Measurements from ENCODE around the gene NID2.

The NID2 gene

DNA sequence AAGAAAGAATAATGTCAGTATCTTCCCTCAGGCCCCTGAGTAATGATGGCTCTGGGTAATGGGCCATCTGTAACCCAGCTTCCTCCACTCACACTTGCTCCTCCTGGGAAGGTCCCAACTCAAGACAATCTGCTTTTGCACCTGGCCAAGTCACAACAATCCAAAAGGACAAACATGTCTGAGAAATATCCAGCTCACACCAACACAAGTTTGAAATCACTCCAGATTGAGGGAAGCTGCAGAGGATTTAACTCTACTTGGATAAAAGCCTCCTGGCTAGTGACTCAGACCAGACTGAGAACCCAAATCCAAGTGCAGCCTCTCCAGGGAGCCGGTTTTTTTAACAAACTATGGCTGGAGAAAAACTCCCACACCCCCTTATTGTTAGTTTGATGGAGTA lies 45.3 kb downstream of the NID2 start:
- no peak for DNase-seq

DNA sequence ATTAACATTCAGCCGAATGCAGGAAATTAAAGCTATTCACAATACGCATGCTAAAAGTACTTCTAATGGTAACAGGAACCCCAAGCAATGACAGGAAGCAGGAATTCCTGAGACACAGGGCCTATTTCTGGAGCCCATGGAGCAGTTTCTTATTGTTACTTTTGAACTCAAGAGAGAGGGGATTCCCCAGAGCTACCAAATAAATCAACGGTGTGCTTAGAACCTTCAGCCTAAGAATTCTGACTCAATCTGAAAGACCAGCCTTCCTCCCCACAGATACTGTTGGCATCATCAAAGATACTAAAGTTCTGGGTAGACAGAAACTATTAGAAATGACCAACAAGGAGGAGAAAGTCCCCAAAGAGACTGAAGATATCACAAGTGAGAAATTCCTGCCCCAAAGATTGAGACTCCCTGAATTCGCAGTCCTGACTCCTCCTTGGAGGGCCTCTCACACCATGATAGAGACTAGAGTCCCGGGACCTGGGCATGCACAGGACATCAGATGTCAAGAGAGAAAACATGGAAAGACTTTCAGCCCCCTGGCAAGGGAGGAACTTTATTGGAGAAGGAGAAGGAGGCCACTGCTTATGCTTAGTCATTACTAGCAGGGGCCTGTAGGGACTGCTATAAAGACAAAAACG lies 46.8 kb downstream of the NID2 start:
- DNase-seq, result no peak

DNA sequence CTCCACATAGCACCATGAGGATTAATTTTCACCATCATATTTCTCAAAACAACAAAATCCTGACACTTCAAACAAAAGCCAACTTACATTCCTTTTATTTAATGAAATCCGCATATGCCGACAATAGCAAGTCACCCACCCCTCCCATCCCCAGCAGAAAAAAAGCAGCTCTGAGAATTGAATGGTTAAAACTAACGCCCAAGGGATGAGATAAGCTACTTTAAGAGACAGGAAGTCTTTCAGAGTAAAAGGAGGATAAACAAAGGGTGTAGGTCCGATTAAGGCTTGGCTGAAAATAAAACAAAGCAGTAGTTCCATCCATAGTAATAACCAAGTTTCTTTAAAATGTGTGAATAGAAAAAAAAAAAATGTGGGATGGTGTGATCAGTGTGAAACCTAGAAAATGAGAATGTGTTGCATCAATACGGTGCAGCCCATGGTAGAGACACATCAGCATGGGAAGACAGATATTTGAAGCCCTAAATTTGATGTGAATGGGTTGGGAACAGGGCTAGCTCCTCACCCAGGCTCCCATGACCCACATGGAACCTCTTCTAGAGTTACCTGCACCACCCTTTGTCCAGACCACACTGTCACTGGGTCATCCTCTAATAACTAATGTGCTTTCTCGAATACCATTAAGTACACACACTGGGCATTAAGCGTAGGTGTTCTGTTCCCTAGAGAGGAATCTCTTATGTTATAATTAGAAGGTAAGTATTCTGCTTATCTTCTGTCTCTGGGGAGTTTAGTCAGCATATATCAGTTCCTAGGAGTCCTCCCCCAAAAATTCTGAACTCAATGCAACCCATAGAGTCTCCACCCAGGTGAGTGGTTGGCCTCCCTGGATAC lies 47.8 kb downstream of the NID2 start:
- DNase-seq, result no peak

DNA sequence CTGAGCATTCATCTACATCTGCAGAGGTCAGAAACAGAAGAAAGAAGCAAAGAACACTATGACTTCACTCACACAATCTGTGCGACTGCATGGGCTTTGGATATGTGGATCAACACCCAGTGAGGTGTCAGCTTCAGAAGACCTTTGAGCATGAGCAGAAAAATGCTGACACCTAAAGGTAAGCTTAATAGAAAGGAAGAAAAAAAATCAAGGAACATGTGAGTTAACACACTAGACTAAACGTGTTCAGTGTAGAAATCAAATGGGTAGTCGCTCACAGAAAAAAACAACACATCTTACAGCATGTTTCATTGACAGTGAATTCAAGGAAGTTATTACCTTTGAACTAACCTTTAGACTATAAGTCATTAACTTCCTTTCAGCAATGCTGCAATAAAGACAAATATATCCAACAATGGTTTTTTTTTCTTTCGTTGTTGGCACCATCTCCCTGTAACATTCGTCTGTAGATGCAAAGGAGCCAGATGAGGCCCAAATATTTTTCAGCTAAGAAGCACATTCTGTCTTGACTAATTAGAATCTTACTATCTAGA lies 48.6 kb downstream of the NID2 start:
- no peak for DNase-seq

DNA sequence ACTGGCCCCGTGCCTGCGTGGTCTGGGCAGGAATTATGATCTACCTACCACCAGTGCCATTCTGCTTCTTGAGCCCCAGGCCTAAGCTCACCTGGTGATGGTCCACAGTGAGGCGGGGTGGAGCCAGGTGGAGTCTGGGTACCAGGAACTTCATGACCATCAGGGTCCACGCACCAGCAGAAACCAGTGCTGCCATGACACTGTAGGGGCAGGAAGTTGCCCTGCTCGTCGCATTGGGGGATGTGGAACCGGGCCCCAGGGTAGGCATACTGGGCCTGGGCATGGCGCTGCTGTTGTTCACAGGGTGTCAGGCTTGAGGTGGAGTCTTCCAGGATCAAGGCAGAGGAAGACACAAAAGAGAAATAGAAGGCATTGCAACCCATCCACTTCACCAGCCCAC lies 49.9 kb downstream of the NID2 start:
- DNase-seq, result no peak

DNA sequence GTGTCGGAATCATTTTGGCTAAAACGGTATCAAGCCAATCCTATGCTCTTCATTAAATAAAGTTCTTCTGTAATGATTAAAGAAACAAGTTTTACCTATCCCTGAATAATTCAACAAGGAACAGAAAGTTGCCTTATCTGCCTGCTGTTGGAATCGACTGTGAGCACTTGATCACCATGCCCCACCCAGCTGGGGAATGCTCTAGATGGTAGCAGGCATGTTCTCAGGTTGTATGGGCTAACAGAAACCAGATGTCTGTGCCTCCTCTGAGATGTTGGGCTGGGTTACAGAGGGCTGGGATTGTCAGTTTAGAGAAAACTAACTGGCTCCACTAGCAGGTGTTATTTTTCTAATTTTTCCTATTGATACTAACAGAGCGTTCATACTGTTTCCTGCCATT lies 50.6 kb downstream of the NID2 start:
- DNase-seq, result no peak

DNA sequence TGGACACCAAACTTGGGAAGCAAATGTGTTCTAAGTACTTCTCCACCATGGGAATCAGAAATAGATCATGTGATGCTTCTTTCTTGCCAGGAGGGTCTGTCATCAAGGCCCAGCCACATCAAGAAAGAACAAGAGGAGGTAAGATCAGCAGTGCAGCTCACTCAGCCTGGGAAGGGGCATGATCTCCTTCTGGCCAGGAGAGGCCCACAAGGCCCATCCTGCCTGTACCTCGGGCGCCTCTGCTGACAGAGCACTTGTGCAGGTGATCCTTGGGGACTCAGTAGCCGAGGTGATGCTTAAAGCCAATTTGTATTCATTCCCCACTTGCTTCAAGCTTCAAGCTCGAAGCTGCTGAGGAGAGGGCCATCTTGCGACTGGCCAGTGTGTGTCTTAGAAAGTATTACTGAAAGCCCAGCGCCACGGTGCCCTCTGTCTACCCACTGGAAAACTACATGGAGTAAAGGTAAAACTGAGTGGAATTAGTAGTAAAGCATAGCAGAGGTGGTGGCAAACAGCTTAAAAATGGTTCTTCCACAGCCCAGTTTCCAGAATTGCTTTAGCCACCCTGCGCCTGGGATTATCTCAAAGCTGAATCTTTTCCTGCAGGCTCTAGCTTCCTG lies 53.3 kb downstream of the NID2 start:
- DNase-seq, result peak; percentile 49

DNA sequence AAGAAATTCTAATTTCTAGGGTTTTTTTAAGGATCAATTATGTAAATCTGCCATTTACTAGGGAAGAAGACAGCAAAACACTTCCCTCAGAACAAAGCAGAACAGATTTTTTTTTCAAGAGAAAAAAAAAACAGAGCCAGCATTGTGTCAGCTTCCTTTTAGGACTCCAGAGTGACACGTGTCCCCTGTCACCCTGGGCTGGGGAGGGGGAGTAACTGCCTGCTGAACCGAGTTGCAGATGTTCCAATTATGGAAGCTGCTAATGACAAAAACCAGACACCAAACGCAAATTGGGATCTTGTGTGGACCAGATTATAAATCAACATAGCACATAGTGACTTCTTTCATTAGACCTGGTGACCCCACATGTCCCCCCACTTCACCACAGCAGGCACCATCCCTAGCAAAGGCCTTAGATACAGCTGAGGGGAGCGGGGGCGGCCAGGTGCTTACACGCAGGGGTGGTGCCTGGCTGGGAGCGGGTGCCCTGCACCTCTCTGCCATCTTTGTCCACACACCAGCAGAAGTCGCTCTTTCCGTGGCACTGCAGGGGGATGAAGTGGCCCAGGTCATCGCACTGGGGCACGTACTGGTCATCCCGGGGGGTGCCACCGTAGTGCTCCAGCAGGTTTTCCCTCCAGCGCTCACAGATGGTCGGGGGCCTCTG lies 54.1 kb downstream of the NID2 start:
- DNase-seq, result no peak

DNA sequence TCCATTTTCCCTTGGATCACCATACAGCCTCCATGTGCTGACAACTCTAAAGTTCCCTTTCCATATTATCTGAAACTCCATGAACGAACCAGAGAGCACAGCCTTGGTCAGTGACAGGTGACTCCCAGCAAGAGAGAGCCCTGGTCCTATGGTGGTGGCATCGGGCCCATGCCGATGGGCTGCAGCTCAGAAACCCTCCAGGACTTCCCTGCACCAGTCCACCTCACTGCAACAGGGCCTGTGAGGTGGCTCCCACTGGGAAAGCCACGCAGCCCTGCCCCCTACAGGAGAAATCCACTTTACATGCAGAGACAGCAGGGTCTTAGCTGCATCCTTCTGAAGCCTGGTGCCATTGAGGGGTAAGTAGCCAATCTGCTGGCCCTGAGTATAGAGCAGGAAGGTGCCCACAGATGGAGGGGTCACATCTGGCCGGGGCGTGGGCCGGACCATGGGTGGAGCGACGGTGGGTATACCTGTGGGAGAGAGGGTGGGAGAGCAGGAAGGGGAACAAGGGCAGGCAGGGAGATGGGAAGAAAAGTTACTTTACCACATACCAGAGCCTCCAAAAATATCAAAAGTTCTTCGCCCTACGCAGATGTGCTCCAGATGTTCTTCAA lies 54.8 kb downstream of the NID2 start:
- DNase-seq, result peak; percentile 37

DNA sequence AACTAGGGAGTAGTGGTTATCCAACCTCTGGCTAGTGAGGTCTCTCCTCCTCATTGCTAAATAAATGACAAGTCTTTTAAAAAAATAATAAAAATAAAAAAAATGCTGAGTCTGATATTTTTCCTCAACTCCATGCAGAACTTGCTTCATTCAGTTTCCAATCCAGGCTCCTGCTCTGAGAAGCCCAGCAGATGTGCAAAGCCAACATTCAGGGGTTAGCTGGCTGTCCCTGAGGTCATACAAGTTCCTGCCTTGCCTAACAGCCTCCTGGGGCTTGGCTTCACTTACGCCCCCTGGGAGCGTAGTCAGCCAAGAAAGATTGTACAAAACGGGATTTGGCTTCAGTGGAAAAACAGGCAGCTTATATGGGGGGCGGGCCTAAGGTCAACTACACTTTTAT lies 56.2 kb downstream of the NID2 start:
- peak; percentile 3 for DNase-seq

DNA sequence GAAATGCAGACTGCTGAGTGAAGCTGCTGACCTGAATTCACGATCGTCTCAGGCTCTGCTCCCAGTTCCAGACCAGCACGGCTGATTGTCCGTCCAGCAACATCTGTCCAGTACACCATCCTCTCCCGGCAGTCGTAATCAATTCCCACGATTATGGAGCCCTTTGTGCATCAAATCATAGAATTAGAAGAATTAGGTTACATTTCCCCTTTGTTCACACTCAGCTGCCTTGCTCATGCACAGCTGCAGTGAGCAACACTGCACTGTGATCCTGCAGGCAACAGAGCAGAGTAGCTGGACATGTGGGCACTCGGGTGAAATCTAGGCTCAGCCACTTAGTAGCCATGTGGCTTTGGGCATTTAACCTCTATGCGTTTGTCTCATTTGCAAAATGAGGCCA lies 57.3 kb downstream of the NID2 start:
- no peak for DNase-seq

DNA sequence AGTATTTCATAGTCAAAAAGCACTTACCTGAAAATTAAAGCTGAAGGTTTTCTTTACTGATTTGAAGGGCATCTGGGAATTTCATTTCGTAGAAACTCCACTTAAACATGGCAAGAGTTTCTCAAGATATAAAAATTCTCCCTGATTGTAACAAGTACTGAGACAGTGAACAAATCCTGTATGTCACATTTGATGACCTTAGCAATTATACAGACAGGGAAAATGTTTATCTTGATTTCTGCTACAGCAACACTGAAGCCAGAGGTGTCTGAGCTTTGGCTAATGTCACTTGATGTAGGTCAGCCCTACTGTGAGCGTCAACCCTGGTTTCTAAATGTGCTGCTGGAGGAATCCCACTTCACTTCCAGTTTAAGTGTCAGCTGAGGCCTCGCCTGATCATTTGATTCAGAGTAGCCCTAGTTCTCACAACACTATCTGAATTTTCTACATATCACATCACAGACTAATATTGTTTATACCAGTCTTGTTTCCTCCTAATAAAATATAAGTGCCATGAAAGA lies 58.6 kb downstream of the NID2 start:
- DNase-seq, result no peak

DNA sequence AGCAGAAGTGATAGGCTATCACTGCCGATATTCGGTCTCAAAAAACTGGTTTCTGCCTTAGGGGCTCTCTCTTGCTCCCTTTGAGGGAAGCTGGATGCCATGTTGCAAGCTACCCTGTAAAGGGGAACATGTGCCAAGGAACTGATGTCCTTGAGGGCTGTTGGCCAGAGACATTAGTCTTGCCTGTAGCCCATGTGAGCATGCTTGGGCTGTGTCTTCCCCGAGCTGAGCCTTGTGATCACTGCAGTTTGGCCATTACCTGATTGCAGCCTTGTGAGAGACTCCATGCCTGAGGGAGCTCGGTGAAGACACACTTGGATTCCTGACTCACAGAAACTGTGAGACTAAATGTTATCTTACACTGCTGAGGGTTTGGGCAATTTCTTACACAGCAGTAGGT lies 60.7 kb downstream of the NID2 start:
- DNase-seq, result no peak

DNA sequence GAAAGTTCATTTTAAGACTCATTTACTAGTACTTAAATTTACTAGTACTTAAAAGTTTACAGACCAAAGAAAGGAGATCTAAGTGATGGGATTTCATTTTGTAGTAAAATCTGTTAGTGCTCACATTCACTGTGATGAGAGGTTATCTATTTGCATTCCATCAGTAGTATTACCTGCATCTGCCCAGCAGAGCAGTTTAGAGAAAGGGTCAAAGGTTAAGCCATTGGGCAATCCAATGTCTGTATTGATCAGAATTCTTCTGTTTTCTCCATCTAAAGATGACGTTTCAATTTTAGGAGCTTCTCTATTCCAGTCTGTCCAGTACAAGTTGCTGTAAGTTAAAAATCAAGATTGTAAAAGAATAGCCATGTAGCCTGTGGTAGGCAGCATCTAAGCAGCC lies 61.2 kb downstream of the NID2 start:
- DNase-seq, result no peak

DNA sequence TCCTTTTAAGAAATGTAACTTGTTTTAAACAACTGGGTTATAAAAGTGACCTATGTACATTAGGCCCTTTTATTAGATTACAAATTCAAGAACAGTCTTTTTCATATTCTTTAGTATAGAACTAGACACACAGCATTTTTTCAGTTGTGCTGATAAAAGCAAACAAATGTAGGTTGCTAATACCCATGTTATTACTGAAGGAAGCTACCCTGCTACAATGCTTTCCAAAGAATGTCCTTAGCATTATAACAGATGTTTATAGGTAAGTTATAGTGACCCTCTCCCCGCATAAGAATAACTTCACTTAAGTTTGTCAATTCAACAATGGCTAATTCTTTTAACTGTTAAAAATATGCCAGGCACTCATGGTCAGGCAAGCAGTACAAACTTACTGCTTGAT lies 61.6 kb downstream of the NID2 start:
- DNase-seq, result no peak

DNA sequence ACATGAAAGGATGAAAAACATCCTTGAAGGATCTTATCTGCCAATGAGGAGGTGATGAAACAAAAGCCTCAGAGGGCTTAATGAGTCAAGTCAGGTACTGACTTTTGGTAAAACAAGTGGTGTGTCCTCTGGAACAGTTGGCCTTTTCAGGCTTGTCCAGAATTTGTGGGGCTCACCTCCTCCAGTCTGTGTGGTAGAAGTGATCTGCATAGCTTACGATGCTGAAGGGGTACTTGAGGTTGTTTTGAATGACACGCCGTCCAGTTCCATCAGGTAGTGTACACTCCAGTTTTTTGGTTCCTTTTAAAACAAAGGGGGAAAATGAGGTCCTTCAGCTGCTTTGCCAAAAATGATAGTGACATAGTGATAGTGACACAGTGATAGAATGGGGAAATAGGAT lies 62.5 kb downstream of the NID2 start:
- DNase-seq, result no peak

DNA sequence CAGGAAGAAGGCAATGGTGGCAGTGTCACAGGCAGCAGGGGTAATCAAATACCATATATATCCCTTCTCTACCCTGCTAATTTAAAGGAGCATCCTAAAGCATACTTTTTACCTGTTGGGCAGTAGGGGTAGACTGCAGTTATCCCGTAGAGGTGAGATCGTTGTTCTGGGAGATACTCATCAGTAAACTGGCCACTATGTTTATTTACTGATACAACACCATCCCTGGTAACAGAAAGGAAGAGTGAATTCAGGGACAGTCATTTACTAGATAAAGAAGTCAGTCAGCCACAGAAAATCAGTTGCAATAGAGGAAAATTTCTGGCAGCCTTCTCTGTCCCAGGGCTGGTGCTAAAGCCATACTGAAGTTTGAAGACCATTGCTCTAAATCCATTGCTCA lies 63.2 kb downstream of the NID2 start:
- no peak for DNase-seq

DNA sequence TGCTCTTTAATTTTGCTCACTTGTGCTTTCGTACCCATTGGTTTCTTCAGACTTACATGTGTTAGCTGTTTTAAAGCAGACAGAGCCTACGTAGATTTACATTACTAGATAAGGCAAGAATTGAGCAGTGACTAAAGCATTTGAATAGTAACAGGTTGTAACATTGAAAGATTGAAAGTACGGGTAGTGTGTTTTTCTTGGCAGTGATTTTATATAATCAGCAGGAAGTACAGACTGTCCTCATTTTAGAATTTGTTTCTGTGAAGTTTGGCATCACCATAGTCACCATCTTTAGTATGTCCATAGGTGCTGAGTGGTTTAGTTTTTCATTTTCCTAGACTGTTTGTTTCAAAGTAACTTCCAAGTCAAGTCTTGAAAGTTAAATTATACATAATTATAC lies 65.5 kb downstream of the NID2 start:
- DNase-seq, result no peak

DNA sequence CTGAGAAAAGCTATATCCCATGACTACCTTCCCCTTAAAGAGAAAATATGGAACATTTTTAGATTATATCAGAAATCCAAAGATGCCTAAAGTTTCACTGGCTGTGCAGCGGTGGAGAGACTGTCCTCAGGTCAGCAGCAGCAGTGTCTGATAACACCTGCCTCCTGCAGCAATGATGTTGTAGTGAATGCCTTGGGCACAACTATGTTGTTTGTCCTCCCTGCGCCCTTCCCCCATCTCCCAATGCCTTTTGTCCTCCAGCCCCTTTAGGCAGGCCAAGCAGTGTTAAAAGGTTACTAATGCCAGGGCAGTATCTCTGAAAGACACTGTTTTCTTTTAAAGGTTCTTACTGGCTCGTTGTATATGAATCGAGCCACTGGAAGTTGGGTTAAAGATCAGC lies 66.3 kb downstream of the NID2 start:
- no peak for DNase-seq

DNA sequence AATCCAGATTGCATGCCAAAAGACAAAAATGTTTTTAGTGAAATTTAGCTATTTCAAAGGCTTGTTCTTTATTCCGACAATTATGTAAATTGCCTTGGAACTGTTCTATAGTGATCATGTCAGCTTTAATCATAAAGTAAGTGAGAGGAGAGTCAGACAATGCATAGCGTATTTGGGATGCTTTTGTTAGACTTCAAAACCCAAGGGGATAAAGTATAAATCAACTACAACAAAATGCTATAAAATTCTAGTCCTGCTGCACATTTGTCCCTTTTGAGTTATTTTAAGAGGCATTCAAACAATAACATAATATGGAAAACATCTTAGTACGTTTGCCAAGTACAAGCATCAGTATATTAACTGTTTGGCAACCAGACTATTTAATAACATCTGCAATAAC lies 68.2 kb downstream of the NID2 start:
- DNase-seq, result no peak

DNA sequence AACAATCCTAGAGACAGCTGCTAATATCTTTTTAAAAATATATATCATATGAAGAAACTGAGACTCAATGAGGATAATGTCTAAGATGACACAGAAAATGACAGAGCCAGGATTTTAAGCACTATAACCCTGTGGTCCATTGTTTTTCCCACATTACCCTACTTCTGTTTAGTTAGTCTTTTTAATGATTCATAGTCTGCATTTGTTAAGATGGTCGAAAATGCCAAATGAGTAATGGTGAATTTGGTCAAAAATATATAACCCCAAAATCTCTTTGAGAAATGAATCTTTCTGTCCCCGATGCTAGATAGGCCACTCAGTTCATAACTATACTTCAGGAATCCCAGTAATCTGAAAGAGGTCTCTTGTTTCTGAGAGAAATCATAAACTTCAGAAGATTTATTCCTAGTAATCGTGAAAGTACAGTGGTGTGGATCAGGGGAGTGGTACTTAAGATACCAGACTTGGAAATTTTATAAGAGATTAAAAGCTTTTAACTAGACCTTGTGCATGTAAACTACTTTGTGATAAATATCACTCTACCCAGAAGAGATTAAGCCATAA lies 68.8 kb downstream of the NID2 start:
- DNase-seq, result no peak

DNA sequence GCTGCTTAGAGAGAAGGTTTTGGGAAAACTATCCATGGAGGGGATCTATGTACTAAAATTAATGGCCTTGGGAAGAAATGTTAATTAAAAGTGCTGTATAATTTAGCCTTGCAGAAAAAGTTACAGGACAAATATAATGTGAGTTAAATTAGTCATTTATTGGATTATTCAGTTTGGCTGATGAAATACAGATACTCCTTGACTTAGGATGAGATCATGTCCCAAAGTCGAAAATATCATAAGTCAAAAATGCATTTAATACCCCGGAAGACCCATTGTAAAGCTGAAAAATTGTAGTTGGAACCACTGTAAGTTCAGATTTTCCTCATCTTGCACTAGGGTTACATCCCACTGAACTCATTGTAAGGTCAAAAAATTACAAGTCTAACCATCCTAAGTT lies 69.8 kb downstream of the NID2 start:
- no peak for DNase-seq

Measured in DMS53 (cell line).